Glutamatergic neuron (in vitro differentiated cells): ENCODE results near the gene GNA12. TPM values are rescaled to one million over a fixed set of nuclear protein-coding genes. Genes with fewer than 3 reads are reported as not detected.

Experiments
- DNase-seq: peaks from one replicate; pipeline ENCODE4 v3.0.0; 2022
- H3K27ac Mint-ChIP-seq: one replicate; pipeline ENCODE4 v1.8.0; 2020; ENCODE audit warnings: mild to moderate bottlenecking, mixed read lengths, inconsistent platforms; ENCODE audit not compliant: unreplicated experiment
- H3K27me3 Mint-ChIP-seq: one replicate; pipeline ENCODE4 v1.8.0; 2020; ENCODE audit warnings: mild to moderate bottlenecking, moderate library complexity, mixed read lengths, inconsistent platforms; ENCODE audit not compliant: unreplicated experiment
- H3K36me3 Mint-ChIP-seq: one replicate; pipeline ENCODE4 v1.8.0; 2020; ENCODE audit warnings: mild to moderate bottlenecking, mixed read lengths, inconsistent platforms; ENCODE audit not compliant: unreplicated experiment
- H3K4me1 Mint-ChIP-seq: one replicate; pipeline ENCODE4 v1.8.0; 2020; ENCODE audit warnings: mild to moderate bottlenecking, low read depth, mixed read lengths, inconsistent platforms; ENCODE audit not compliant: unreplicated experiment
- H3K4me3 Mint-ChIP-seq: one replicate; pipeline ENCODE4 v1.8.0; 2020; ENCODE audit warnings: mild to moderate bottlenecking, mixed read lengths, inconsistent platforms; ENCODE audit not compliant: unreplicated experiment
- H3K9me3 Mint-ChIP-seq: one replicate; pipeline ENCODE4 v1.8.0; 2020; ENCODE audit warnings: mild to moderate bottlenecking, moderate library complexity, mixed read lengths, inconsistent platforms; ENCODE audit not compliant: unreplicated experiment
- CTCF ChIP-seq: fragments of 200-600 bp; sonication (generic); IDR thresholded peaks from one replicate; pipeline ENCODE4 v1.5.0; 2021; ENCODE audit not compliant: partially characterized antibody, unreplicated experiment
- total RNA-seq: library from RNA; stranded (reverse); fragmentation: NEBNext Ultra II Directional; extraction: Animal tissue kit (Norgen Biotek cat#: 25700); gene quantifications from one replicate; pipeline ENCODE4 v1.2.1, GENCODE V29; 2021; ENCODE audit not compliant: unreplicated experiment

The GNA12 gene
- total RNA-seq, 1 donor from 2014 or later: 66.2 TPM

GRCh38 chr7:2721842-2722241 lies 122.3 kb downstream of the GNA12 start:
- no peak for DNase-seq
- H3K27me3 Mint-ChIP-seq: peaks cover 2% of the 10 kb centered on the region
- TF ChIP-seq CTCF: no peak
- no peak overlapping the region for H3K27ac Mint-ChIP-seq
- no peak overlapping the region for H3K4me3 Mint-ChIP-seq
- H3K9me3 Mint-ChIP-seq: no peaks in the 10 kb centered on the region
- H3K4me1 Mint-ChIP-seq: peaks cover 5% of the 10 kb centered on the region
- H3K36me3 Mint-ChIP-seq: no peaks in the 10 kb centered on the region

- H3K27me3 Mint-ChIP-seq: peaks cover 7% of the 10 kb centered on the region
- no peak overlapping the region for H3K27ac Mint-ChIP-seq
- no peak for DNase-seq
- H3K36me3 Mint-ChIP-seq: no peaks in the 10 kb centered on the region
- no peak for TF ChIP-seq CTCF
- H3K4me1 Mint-ChIP-seq: peaks cover 22% of the 10 kb centered on the region
- H3K4me3 Mint-ChIP-seq: no peak overlapping the region
- H3K9me3 Mint-ChIP-seq: peaks cover 6% of the 10 kb centered on the region
Observed at GRCh38 chr7:2720024-2720423, 124.1 kb downstream of the GNA12 start.

DNA sequence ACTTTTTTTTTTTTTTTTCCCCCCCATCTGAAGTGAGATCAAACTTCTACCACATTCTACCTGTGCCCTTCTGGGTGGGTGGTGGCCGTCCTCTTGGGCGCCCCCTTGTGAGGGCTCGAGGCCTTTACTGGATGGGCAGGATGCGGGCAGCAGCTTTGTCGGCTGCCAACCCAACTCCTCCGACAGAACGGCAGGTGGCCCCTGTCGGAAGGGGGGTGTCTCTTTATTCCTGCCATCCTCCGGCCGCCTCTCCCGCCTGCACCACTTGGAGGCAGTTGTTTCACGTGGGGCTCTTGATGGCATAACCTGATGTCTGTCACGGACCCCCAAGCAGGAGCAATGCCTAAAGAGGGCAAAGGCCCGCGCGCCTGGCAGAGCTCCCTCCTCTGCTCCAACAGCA lies 125.1 kb downstream of the GNA12 start:
- Mint-ChIP-seq H3K9me3 (peaks cover 6% of the 10 kb centered on the region), H3K27ac (no peak overlapping the region), H3K27me3 (peaks cover 7% of the 10 kb centered on the region), H3K36me3 (no peaks in the 10 kb centered on the region), H3K4me3 (no peak overlapping the region), H3K4me1 (peaks cover 32% of the 10 kb centered on the region)
- peak; percentile 61 for TF ChIP-seq CTCF
- peak; percentile 50 for DNase-seq

GRCh38 chr7:2718296-2718965 lies 125.7 kb downstream of the GNA12 start:
- peaks cover 6% of the 10 kb centered on the region for H3K9me3 Mint-ChIP-seq
- no peak overlapping the region for H3K4me3 Mint-ChIP-seq
- H3K27me3 Mint-ChIP-seq: peaks cover 7% of the 10 kb centered on the region
- no peaks in the 10 kb centered on the region for H3K36me3 Mint-ChIP-seq
- H3K27ac Mint-ChIP-seq: no peak overlapping the region
- TF ChIP-seq CTCF: no peak
- H3K4me1 Mint-ChIP-seq: peaks cover 34% of the 10 kb centered on the region
- DNase-seq: no peak
